PC-3 (cell line): ENCODE results near the gene HPSE2. TPM values are rescaled to one million over a fixed set of nuclear protein-coding genes. Genes with fewer than 3 reads are reported as not detected.

ENCODE experiments used
- ATAC-seq: fragments of 200-7000 bp; cut with Tn5 transposase; 2 replicates; pipeline ENCODE4 v1.9.1; 2020; ENCODE audit warnings: mild to moderate bottlenecking, moderate library complexity
- BruUV-seq: library from RNA; stranded (reverse); fragments of 400-500 nt; replicated peaks from 2 replicates; lab custom pipeline; 2021; lab: Mats Ljungman, UMichigan
- CTCF ChIA-PET: fragments of 300-600 bp; sonication (Branson Sonifier 250); formaldehyde crosslinking; loops from one replicate; lab custom pipeline; 2022; ENCODE audit warnings: antibody characterized with exemption; lab: Charles Lee
- POLR2A ChIA-PET: fragments of 300-600 bp; sonication (Branson Sonifier 250); formaldehyde crosslinking; loops from one replicate; lab custom pipeline; 2022; ENCODE audit warnings: antibody characterized with exemption; ENCODE audit not compliant: unreplicated experiment; lab: Charles Lee
- DNase-seq: peaks from one replicate; pipeline ENCODE4 v3.0.0-alpha.2; 2015
- H2AFZ ChIP-seq: fragments of 300-600 bp; sonication (generic); 2 replicates; pipeline ENCODE4 v1.6.0; 2016; ENCODE audit warnings: antibody characterized with exemption, low read length
- H3F3A ChIP-seq: fragments of 300-600 bp; sonication (generic); one replicate; pipeline ENCODE4 v1.6.0; 2017; ENCODE audit warnings: antibody characterized with exemption, low read length, control low read depth, mild to moderate bottlenecking; ENCODE audit not compliant: unreplicated experiment
- H3K27ac ChIP-seq: fragments of 300-600 bp; sonication (generic); 2 replicates; pipeline ENCODE4 v1.5.1; 2016; ENCODE audit warnings: mild to moderate bottlenecking, low read length
- H3K27me3 ChIP-seq: fragments of 300-600 bp; sonication (generic); 2 replicates; pipeline ENCODE4 v1.6.1; 2016; ENCODE audit warnings: low read length, mixed read lengths
- H3K36me3 ChIP-seq: fragments of 300-600 bp; sonication (generic); 2 replicates; pipeline ENCODE4 v1.6.1; 2016; ENCODE audit warnings: low read depth, mixed run types, low read length, mixed read lengths
- H3K4me1 ChIP-seq: fragments of 300-600 bp; sonication (generic); 2 replicates; pipeline ENCODE4 v1.5.1; 2016; ENCODE audit warnings: low read length; ENCODE audit not compliant: insufficient read depth
- H3K4me2 ChIP-seq: fragments of 300-600 bp; sonication (generic); 2 replicates; pipeline ENCODE4 v1.6.0; 2016; ENCODE audit warnings: low read length
- H3K4me3 ChIP-seq: fragments of 300-600 bp; sonication (generic); 2 replicates; pipeline ENCODE4 v1.5.1; 2016; ENCODE audit warnings: mild to moderate bottlenecking, low read length, mixed read lengths
- H3K79me2 ChIP-seq: fragments of 300-600 bp; sonication (generic); 2 replicates; pipeline ENCODE4 v1.6.1; 2017; ENCODE audit warnings: low read length, mixed read lengths
- H3K9ac ChIP-seq: fragments of 300-600 bp; sonication (generic); 2 replicates; pipeline ENCODE4 v1.6.0; 2016; ENCODE audit warnings: mild to moderate bottlenecking, low read length
- H3K9me2 ChIP-seq: fragments of 300-600 bp; sonication (generic); replicated peaks from 2 replicates; pipeline ENCODE4 v1.6.1; 2016; ENCODE audit warnings: mixed run types, low read length, mixed read lengths
- H3K9me3 ChIP-seq: fragments of 300-600 bp; sonication (generic); 2 replicates; pipeline ENCODE4 v1.6.1; 2016; ENCODE audit warnings: low read length, mixed read lengths
- H4K20me1 ChIP-seq: fragments of 300-600 bp; sonication (generic); 2 replicates; pipeline ENCODE4 v1.6.1; 2016; ENCODE audit warnings: low read length, mixed read lengths
- EZH2 ChIP-seq: fragments of 300-600 bp; sonication (generic); IDR thresholded peaks from one replicate; pipeline ENCODE4 v1.6.1; 2017; ENCODE audit warnings: antibody characterized with exemption, mild to moderate bottlenecking, low read length; ENCODE audit not compliant: unreplicated experiment
- EZH2phosphoT487 ChIP-seq: fragments of 300-600 bp; sonication (generic); IDR thresholded peaks from 2 replicates; pipeline ENCODE4 v1.6.1; 2018; ENCODE audit warnings: mild to moderate bottlenecking, antibody characterized with exemption, low read length, borderline replicate concordance
- intact Hi-C: fragments of 100-400 bp; cut with micrococcal nuclease; formaldehyde crosslinking; loops from 2 replicates; pipeline ENCODE4 v1.9.0; 2023
- total RNA-seq: library from RNA; depleted of rRNA; stranded (reverse); fragments of >200 nt; gene quantifications from 2 replicates; pipeline ENCODE4 v1.2.3, GENCODE V29; 2014
- TF ChIP-seq, protein P1 (sequence below): fragments of 300-600 bp; sonication (generic); conservative IDR thresholded peaks from 2 replicates; pipeline ENCODE4 v1.5.1; 2017; ENCODE audit warnings: antibody characterized with exemption, low read depth, mild to moderate bottlenecking, low read length

HPSE2 gene
- total RNA-seq, 1 experiment from 2014 or later, result 0.15 TPM

- Histone ChIP-seq H2AFZ (no peak overlapping the region), H3K9ac (no peak overlapping the region), H3F3A (no peaks in the 10 kb centered on the region), H3K4me3 (no peak overlapping the region), H3K9me3 (no peaks in the 10 kb centered on the region), H3K27ac (no peak overlapping the region), H3K4me1 (peaks cover 20% of the 10 kb centered on the region), H3K36me3 (no peaks in the 10 kb centered on the region), H3K4me2 (no peak overlapping the region), H3K27me3 (no peaks in the 10 kb centered on the region), H3K9me2 (no peaks in the 10 kb centered on the region), H4K20me1 (no peaks in the 10 kb centered on the region), H3K79me2 (no peaks in the 10 kb centered on the region)
- intact Hi-C loops, result no loop called here
- DNase-seq (no peak), ATAC-seq (no peak)
- ChIA-PET POLR2A (no interaction called here), CTCF (interaction anchor here (0.7 kb wide), 1 partner anchor 113 kb away, joined by 3 read pairs; no protein-coding TSS in a partner anchor)
- TF ChIP-seq EZH2 (no peak), EZH2phosphoT487 (no peak)
- TF ChIP-seq, protein P1, sequence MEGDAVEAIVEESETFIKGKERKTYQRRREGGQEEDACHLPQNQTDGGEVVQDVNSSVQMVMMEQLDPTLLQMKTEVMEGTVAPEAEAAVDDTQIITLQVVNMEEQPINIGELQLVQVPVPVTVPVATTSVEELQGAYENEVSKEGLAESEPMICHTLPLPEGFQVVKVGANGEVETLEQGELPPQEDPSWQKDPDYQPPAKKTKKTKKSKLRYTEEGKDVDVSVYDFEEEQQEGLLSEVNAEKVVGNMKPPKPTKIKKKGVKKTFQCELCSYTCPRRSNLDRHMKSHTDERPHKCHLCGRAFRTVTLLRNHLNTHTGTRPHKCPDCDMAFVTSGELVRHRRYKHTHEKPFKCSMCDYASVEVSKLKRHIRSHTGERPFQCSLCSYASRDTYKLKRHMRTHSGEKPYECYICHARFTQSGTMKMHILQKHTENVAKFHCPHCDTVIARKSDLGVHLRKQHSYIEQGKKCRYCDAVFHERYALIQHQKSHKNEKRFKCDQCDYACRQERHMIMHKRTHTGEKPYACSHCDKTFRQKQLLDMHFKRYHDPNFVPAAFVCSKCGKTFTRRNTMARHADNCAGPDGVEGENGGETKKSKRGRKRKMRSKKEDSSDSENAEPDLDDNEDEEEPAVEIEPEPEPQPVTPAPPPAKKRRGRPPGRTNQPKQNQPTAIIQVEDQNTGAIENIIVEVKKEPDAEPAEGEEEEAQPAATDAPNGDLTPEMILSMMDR, result no peak
- BruUV-seq, result no TSS peak
These were observed 778.8 kb downstream of the HPSE2 start for GRCh38 chr10:98456686-98457482.

DNA sequence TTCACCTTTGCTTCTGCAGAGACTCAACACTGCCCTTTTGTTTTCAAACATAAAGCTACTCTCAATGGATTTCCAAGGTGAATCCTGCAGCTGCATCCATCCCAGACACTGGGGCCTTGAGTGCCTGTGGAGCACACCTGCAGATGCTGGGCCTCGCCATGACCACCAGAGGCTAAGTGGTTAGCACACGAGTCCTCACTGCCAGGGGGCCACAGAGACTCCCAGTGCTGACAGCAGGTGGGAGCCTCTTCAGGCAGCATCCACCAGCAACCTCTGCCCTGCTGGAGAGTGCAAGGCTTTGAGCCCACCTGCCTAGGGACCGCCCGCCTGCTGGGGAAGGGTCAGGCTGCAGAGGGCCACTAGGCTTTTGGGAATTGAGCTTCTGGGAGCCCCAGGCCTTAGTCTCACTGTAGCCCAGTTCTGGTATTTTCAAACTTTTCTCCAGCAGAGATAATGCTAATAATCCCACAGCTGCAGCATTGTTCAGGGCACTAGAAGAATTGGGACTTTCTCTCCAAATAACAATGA, 779.5 kb downstream of the HPSE2 start:
- DNase-seq (no peak), ATAC-seq (no peak)
- Histone ChIP-seq H4K20me1 (no peaks in the 10 kb centered on the region), H3K4me3 (no peak overlapping the region), H3K4me2 (no peak overlapping the region), H3K9ac (no peak overlapping the region), H3K9me3 (no peaks in the 10 kb centered on the region), H3K9me2 (no peaks in the 10 kb centered on the region), H3K4me1 (peaks cover 14% of the 10 kb centered on the region), H3K27me3 (no peaks in the 10 kb centered on the region), H2AFZ (no peak overlapping the region), H3K27ac (no peak overlapping the region), H3K79me2 (no peaks in the 10 kb centered on the region), H3F3A (no peaks in the 10 kb centered on the region), H3K36me3 (no peaks in the 10 kb centered on the region)
- BruUV-seq, result no TSS peak
- intact Hi-C loops, result no loop called here
- TF ChIP-seq, protein P1, result no peak
- TF ChIP-seq EZH2phosphoT487, result no peak
- TF ChIP-seq EZH2, result no peak
- CTCF ChIA-PET, result interaction anchor here (0.7 kb wide), 1 partner anchor 114 kb away, joined by 3 read pairs; no protein-coding TSS in a partner anchor
- POLR2A ChIA-PET, result no interaction called here

- ChIA-PET CTCF (no interaction called here), POLR2A (no interaction called here)
- Histone ChIP-seq H3F3A (no peaks in the 10 kb centered on the region), H3K9me3 (no peaks in the 10 kb centered on the region), H3K27ac (no peak overlapping the region), H3K4me2 (no peak overlapping the region), H3K27me3 (no peaks in the 10 kb centered on the region), H3K9me2 (no peaks in the 10 kb centered on the region), H3K9ac (no peak overlapping the region), H3K79me2 (no peaks in the 10 kb centered on the region), H3K4me1 (peaks cover 4% of the 10 kb centered on the region; the same call in 1 of the 2 replicates), H4K20me1 (no peaks in the 10 kb centered on the region), H2AFZ (no peak overlapping the region), H3K4me3 (no peak overlapping the region), H3K36me3 (no peaks in the 10 kb centered on the region)
- ATAC-seq (no peak), DNase-seq (no peak)
- TF ChIP-seq EZH2, result no peak
- TF ChIP-seq, protein P1, result no peak
- TF ChIP-seq EZH2phosphoT487, result no peak
- BruUV-seq, result no TSS peak
- intact Hi-C loops, result no loop called here
These were observed 781.9 kb downstream of the HPSE2 start for GRCh38 chr10:98453729-98454128.
